ENCODE data around the gene PDPN. TPM values are rescaled to one million over a fixed set of nuclear protein-coding genes. Genes with fewer than 3 reads are reported as not detected.

The PDPN gene
- total RNA-seq, 2 experiments from 2014 or later, result not detected

- ATAC-seq (ENCODE audit: poor library complexity) (no peak), DNase-seq (no peak)
- intact Hi-C loops (cut with DNase I, micrococcal nuclease), result no loop called here
- H3K36me3 Mint-ChIP-seq (ENCODE audit: low read depth), result no peaks in the 10 kb centered on the region
- Histone ChIP-seq H3K4me3 (ENCODE audit: low read length) (no peak overlapping the region), H3K9me3 (ENCODE audit: control insufficient read depth in 1 of 2, insufficient read depth in 1 of 2, low read length in 2 of 2) (peaks cover 5 to 14% of the 10 kb centered on the region in 2 experiments), H3K36me3 (ENCODE audit: insufficient read depth, low read length) (no peaks in the 10 kb centered on the region), H3K4me1 (ENCODE audit: insufficient read depth, low read length) (no peaks in the 10 kb centered on the region), H3K27me3 (ENCODE audit: control insufficient read depth in 1 of 2, insufficient read depth in 2 of 2, low read length in 2 of 2) (no peaks in the 10 kb centered on the region), H3K27ac (ENCODE audit: low read depth in 1 of 2, low read length in 2 of 2) (no peak overlapping the region)
- H3K27ac Mint-ChIP-seq, result no peak overlapping the region
- ChIA-PET CTCF (no interaction called here), POLR2A (no interaction called here)
- peaks cover 10% of the 10 kb centered on the region for H3K9me3 Mint-ChIP-seq
- no peak overlapping the region for H3K4me3 Mint-ChIP-seq
- no peak for TF ChIP-seq CTCF (IDR thresholded peaks at IDR 0.05)
- H3K27me3 Mint-ChIP-seq, result peaks cover 16% of the 10 kb centered on the region
- no peaks in the 10 kb centered on the region for H3K4me1 Mint-ChIP-seq (ENCODE audit: low read depth)
Observed at GRCh38 chr1:13642306-13643004, 58.8 kb downstream of the PDPN start.

DNA sequence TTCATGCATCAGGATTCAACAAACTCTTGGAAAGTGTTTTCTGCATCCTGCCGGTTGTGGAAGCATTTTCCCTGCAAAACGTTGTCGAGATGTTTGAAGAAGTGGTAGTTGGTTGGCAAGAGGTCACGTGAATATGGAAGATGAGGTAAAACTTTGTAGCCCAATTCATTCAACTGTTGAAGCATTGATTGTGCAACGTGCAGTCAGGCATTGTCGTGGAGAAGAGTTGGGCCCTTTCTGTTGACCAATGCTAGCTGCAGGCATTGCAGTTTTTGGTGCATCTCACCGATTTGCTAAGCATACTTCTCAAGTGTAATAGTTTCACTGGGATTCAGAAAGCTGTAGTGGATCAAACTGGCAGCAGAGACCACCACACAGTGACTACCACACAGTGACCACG, 59.4 kb downstream of the PDPN start:
- Histone ChIP-seq H3K4me3 (ENCODE audit: low read length) (no peak overlapping the region), H3K27me3 (ENCODE audit: control insufficient read depth in 1 of 2, insufficient read depth in 2 of 2, low read length in 2 of 2) (no peaks in the 10 kb centered on the region), H3K27ac (ENCODE audit: low read depth in 1 of 2, low read length in 2 of 2) (no peak overlapping the region), H3K36me3 (ENCODE audit: insufficient read depth, low read length) (no peaks in the 10 kb centered on the region), H3K4me1 (ENCODE audit: insufficient read depth, low read length) (no peaks in the 10 kb centered on the region), H3K9me3 (ENCODE audit: control insufficient read depth in 1 of 2, insufficient read depth in 1 of 2, low read length in 2 of 2) (peaks cover 5 to 14% of the 10 kb centered on the region in 2 experiments)
- CTCF ChIA-PET, result no interaction called here
- Mint-ChIP-seq H3K36me3 (ENCODE audit: low read depth) (no peaks in the 10 kb centered on the region), H3K4me3 (no peak overlapping the region), H3K27me3 (peaks cover 16% of the 10 kb centered on the region), H3K4me1 (ENCODE audit: low read depth) (no peaks in the 10 kb centered on the region), H3K9me3 (peaks cover 10% of the 10 kb centered on the region), H3K27ac (no peak overlapping the region)
- POLR2A ChIA-PET, result no interaction called here
- DNase-seq, result no peak
- no peak for TF ChIP-seq CTCF (IDR thresholded peaks at IDR 0.05)
- ATAC-seq (ENCODE audit: poor library complexity), result no peak
- intact Hi-C loops (cut with DNase I, micrococcal nuclease), result no loop called here

- Histone ChIP-seq H3K4me1 (ENCODE audit: insufficient read depth, low read length) (no peaks in the 10 kb centered on the region), H3K36me3 (ENCODE audit: insufficient read depth, low read length) (no peaks in the 10 kb centered on the region), H3K9me3 (ENCODE audit: control insufficient read depth in 1 of 2, insufficient read depth in 1 of 2, low read length in 2 of 2) (peaks cover 0 to 5% of the 10 kb centered on the region in 2 experiments), H3K4me3 (ENCODE audit: low read length) (no peak overlapping the region), H3K27ac (ENCODE audit: low read depth in 1 of 2, low read length in 2 of 2) (no peak overlapping the region), H3K27me3 (ENCODE audit: control insufficient read depth in 1 of 2, insufficient read depth in 2 of 2, low read length in 2 of 2) (peaks cover 0 to 4% of the 10 kb centered on the region in 2 experiments)
- no peak overlapping the region for H3K27ac Mint-ChIP-seq
- POLR2A ChIA-PET, result no interaction called here
- H3K36me3 Mint-ChIP-seq (ENCODE audit: low read depth), result no peaks in the 10 kb centered on the region
- intact Hi-C loops (cut with DNase I, micrococcal nuclease), result no loop called here
- DNase-seq (no peak), ATAC-seq (ENCODE audit: poor library complexity) (no peak)
- no peak for TF ChIP-seq CTCF (IDR thresholded peaks at IDR 0.05)
- no peaks in the 10 kb centered on the region for H3K4me1 Mint-ChIP-seq (ENCODE audit: low read depth)
- CTCF ChIA-PET, result no interaction called here
- no peaks in the 10 kb centered on the region for H3K9me3 Mint-ChIP-seq
- H3K4me3 Mint-ChIP-seq, result no peak overlapping the region
- peaks cover 11% of the 10 kb centered on the region for H3K27me3 Mint-ChIP-seq
Observed at GRCh38 chr1:13646521-13646920, 62.9 kb downstream of the PDPN start.

Data from CD4-positive, alpha-beta T cell (primary cell).